GM04504 (cell line): ENCODE measurements around the gene NUBP2.
A peak's percentile ranks its signal among the peaks of the same experiment; 100 is the strongest.

Experiments used
- DNase-seq: peaks from one replicate; pipeline ENCODE4 v3.0.0-alpha.2; 2012; ENCODE audit warnings: low read depth

NUBP2 gene

GRCh38 chr16:1809281-1809801, 26.6 kb downstream of the NUBP2 start:
- no peak for DNase-seq

GRCh38 chr16:1810106-1810505, 27.3 kb downstream of the NUBP2 start:
- no peak for DNase-seq

DNA sequence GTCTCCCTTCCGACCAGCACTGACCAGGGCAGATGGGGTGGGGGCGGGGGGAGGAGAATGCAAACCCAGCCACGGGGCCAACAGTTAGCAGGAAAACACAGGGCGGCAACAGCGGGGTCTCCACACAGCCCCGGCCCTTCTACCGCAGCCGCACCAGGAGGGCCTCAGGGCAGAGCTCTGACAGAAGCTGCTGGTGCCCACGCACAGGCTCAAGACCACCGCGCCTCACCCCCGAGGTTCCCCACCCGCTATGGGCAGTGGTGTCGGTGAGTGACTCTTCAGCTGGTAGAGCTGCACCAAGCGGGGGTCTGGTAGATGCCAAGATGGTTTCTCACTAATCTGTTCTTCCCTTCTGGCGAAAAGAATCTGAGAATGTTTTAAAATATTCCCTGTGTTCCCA, 27.8 kb downstream of the NUBP2 start:
- DNase-seq, result no peak

DNA sequence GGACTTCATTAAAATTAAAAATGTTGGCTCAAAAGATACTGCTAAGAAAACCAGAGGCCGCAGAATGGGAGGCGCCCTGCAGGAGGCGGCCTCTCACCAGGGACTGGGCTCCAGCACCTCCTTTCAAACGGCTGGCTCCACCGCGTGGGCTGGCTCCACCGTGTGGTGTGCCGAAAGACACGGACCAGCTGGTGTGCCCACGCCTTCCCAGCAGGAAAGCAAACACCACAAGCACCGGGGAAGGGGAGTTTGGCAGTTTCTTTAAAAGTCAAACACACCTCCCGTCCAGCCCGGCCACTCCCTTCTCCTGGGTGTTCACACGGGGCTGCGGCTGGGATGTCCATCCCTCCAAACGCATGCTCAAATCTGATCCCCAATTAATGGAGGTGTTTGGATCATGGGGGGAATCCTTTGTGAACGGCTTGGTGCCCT, 30.0 kb downstream of the NUBP2 start:
- no peak for DNase-seq

- no peak for DNase-seq
These were observed 32.7 kb downstream of the NUBP2 start for GRCh38 chr16:1815461-1815860.

- no peak for DNase-seq
These were observed 33.9 kb downstream of the NUBP2 start for GRCh38 chr16:1816396-1817275.

- DNase-seq, result no peak
These were observed 34.5 kb downstream of the NUBP2 start for GRCh38 chr16:1817276-1817589.

DNA sequence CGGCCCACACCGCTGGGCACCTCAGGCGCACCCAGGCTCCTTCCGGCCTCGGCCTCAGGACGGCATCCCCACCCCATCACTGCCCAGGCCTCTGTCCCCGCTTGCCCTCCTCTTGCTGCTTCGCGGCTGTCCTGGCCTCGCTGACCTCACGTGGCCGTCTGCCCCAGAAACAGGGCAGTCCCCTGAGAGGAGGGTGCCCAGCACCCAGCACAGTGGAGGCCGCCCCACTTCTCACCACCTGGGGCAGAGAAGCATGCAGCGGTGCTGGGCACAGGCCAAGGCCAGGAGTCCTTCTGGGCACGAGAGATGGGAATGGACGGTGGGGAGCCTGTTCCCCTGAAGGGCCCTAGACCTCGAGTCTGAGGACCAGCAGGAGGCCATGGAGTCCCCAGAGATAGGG, 35.0 kb downstream of the NUBP2 start:
- DNase-seq, result no peak

DNA sequence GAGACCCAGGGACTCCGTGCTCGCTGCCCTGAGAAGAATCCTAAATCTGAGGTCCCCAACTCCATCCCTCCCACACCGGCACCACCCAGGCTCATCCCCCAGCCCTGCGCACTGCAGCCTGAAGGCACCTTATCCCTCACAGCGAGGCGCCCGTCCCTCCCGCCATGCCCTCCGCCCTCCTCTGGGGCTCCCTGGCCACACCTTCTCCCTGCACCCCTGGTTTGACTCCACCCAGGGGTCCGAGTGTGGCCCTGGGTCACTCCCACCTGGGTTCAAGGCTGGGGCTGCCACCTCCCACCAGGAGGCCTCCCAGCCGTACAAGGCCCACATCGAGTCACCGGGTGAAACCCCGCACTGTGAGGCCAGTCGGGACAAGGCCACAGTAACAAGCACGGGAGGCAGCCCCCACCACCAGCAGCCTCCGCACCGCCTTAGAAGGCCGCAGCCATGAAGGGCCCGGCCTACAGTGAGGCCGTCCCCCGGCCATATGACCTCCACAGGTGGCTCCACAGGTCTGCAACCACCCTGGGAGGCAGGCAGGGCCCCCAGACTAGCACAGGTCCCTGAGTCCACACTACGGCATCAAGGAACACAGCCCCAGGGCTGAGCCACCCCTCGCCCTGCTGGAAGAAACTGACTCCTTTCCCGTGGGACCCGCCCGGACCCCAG, 35.6 kb downstream of the NUBP2 start:
- DNase-seq, result no peak

DNA sequence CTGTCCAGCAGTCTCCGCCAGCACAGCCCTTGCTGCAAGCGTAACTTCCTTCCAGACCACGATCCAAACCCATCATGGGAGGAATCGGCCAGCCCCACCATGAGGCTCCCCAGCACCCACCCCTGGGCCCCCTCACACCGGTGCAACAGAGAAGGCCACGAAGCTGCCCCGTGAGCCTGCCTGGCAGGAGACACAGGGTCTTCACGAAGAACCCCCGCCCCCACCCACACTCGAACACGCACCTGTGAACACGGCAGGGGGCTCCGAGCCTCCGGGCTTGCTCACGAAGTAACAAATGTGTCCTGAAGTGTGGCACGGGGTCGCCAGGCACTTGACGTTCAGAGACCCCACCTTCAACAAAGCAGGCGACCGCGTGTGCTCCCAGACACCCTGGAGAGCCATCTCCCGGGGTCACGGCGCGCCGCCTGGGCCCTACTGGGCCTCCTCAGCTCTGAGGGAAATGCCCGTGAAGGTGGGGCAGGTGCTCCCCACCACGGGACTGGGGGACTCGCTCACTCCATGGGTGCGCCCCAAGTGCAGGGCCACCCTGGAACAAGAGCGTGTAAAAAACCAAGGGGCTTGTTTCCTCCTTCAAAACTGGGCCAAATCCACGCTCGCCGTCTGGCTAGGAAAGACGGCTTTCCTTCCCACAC, 36.2 kb downstream of the NUBP2 start:
- no peak for DNase-seq

DNA sequence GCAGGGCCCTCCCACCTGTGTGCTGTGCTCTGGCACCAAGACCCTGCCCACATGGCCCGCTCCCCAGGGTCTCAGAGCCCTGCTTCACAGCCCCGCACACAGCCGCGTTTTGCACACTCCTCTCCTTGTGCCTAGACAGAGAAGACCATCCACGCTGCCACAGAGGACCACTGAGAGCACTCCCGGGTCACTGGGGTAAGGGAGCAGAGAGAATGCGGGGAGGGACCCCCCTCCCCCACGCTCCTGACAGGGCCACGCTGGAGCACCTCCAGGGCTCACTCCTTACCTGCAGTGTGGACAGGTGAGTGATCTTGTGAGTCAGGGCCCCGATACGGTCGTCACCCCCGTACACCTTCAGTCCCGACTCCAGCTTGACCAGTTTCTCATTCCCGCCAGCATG, 36.9 kb downstream of the NUBP2 start:
- DNase-seq, result no peak

GRCh38 chr16:1820096-1820945, 37.6 kb downstream of the NUBP2 start:
- DNase-seq, result no peak

- DNase-seq, result no peak
These were observed 38.2 kb downstream of the NUBP2 start for GRCh38 chr16:1820946-1821290.

GRCh38 chr16:1821861-1822611, 39.3 kb downstream of the NUBP2 start:
- DNase-seq, result no peak

- no peak for DNase-seq
These were observed 40.0 kb downstream of the NUBP2 start for GRCh38 chr16:1822801-1823200.

DNA sequence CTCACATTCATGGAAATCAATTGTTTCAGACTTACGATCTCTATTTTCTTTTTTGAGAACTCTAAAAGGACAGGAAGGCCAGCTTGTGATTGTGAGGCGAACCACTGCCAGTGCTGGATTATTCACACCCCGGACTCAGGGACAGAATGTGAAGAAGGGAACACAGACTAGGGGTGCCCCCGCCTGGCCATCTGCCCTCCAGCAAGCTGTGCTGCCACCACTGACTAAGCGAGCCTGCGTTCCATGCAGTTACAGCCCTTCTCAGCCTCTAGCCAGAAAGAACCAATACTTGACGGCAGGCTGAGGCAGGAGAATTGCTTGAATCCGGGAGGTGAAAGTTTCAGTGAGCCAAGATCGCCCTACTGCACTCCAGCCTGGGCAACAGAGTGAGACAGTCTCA, 41.1 kb downstream of the NUBP2 start:
- no peak for DNase-seq

- DNase-seq, result no peak
These were observed 42.7 kb downstream of the NUBP2 start for GRCh38 chr16:1825381-1825863.

DNA sequence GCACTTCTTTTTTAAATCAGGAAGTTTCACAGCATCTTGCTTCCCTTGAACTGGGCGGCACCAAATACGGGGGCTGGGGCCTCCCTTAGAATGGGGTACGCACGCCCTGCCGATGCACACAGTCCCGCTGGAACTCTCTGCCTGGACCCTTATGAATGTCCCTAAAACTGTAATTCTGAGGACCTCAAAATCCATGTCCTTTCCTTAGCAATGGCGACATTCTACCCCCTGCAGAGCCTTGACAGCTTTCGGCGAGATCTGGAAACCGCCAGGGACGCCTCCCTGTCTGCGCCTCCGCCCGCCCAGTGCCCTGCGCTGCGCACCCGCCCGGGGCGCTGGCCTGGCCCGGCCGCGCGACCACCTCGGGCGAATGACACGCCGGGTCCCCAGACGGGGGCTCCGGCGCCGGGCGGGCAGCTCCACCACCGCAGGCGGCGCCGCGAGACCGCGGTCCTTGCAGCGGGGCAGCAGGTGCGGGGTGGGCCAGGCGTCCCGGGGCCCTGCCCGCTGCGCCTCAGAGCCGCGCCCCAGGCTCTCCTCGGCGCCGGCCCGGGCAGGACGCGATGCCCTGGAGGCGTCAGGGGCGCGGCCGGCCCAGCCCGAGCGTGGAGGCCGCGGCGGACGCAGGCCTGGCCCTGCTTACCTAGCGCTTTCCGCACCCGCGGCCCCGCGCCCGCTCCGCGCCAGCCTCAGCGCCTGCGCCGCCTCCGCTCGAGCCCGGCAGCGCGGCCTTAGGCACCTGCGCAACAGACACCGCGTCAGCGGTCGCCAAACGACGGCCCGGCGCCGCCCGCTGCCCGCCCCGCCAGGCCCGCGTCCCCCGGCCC, 43.3 kb downstream of the NUBP2 start:
- no peak for DNase-seq

- DNase-seq, result peak; percentile 89
These were observed 44.2 kb downstream of the NUBP2 start, which contains the start of the genes FAHD1 and HAGH for GRCh38 chr16:1826691-1827573. FAHD1 (plus strand) TSS chr16:1827206; CDS start chr16:1827239, 33 bp downstream. HAGH (minus strand) TSS chr16:1826825; CDS start chr16:1826787, 38 bp downstream.
